Sigmoid colon (tissue), 3 donors: ENCODE results near the gene MDGA2.

Experiments used
- CTCF ChIP-seq, 4 experiments: fragments of 450-650 bp in 3 of 4; fragments of 200-600 bp in 1 of 4; IDR thresholded peaks; one replicate each; pipeline ENCODE4 v1.5.1; 2016 to 2019; ENCODE audit warnings: antibody characterized with exemption in 4 of 4, mild to moderate bottlenecking in 3 of 4, moderate library complexity in 2 of 4
- POLR2A ChIP-seq, 2 donors: fragments of 450-650 bp; IDR thresholded peaks; one replicate each; pipeline ENCODE4 v1.6.1; 2016; ENCODE audit warnings: antibody characterized with exemption in 2 of 2, mild to moderate bottlenecking in 2 of 2, moderate library complexity in 2 of 2

- no peak for TF ChIP-seq CTCF (IDR thresholded peaks at IDR 0.05)
- TF ChIP-seq POLR2A (IDR thresholded peaks at IDR 0.05) = no peak
Observed at GRCh38 chr14:47262801-47263200, 412.6 kb downstream of the MDGA2 start.
